HCT116 (cell line): ENCODE results near the gene C1orf174.

ENCODE experiments used
- ELF1 ChIP-seq: IDR thresholded peaks from 2 replicates; pipeline ENCODE4 v1.6.1; 2012; ENCODE audit warnings: low read depth, borderline replicate concordance
- EZH2 ChIP-seq: fragments of 200-600 bp; sonication (generic); IDR thresholded peaks from 2 replicates; pipeline ENCODE4 v1.6.1; 2017; ENCODE audit warnings: antibody characterized with exemption, mixed run types
- POLR2A ChIP-seq: IDR thresholded peaks from 2 replicates; pipeline ENCODE4 v1.7.0; 2011; ENCODE audit warnings: borderline replicate concordance; ENCODE audit not compliant: insufficient read depth, insufficient read length; ENCODE audit errors: extremely low read depth
- RAD21 ChIP-seq: IDR thresholded peaks from 2 replicates; pipeline ENCODE4 v1.6.1; 2012; ENCODE audit warnings: low read depth, mild to moderate bottlenecking
- REST ChIP-seq: IDR thresholded peaks from 2 replicates; pipeline ENCODE4 v1.6.1; 2012; ENCODE audit warnings: low read depth
- SIN3A ChIP-seq: IDR thresholded peaks from 2 replicates; pipeline ENCODE4 v1.6.1; 2012; ENCODE audit warnings: low read depth
- SP1 ChIP-seq: IDR thresholded peaks from 2 replicates; pipeline ENCODE4 v1.6.1; 2012; ENCODE audit warnings: low read depth
- TCF7L2 ChIP-seq: IDR thresholded peaks from 2 replicates; pipeline ENCODE4 v1.7.0; 2011; ENCODE audit warnings: borderline replicate concordance, inconsistent platforms; ENCODE audit not compliant: insufficient read depth, insufficient read length; ENCODE audit errors: extremely low read depth
- YY1 ChIP-seq: IDR thresholded peaks from 2 replicates; pipeline ENCODE4 v1.6.1; 2011; ENCODE audit warnings: low read length, low read depth, moderate library complexity, mild to moderate bottlenecking; ENCODE audit not compliant: insufficient replicate concordance; ENCODE audit errors: extremely low read depth
- ZBTB33 ChIP-seq: IDR thresholded peaks from 2 replicates; pipeline ENCODE4 v1.6.1; 2011; ENCODE audit warnings: mild to moderate bottlenecking, low read length, moderate library complexity; ENCODE audit not compliant: insufficient replicate concordance; ENCODE audit errors: extremely low read depth
- TF ChIP-seq, protein P1 (sequence below), 3 experiments: fragments of 200-600 bp in 1 of 3; sonication (generic) in 1 of 3; IDR thresholded peaks in 2 of 3; conservative IDR thresholded peaks in 1 of 3; 2 replicates each; pipeline ENCODE4 v1.5.1; 2012 to 2017; ENCODE audit warnings: low read depth in 2 of 3, low read length in 2 of 3, antibody characterized with exemption in 1 of 3, borderline replicate concordance in 1 of 3, control low read depth in 1 of 3, mild to moderate bottlenecking in 1 of 3, mixed read lengths in 1 of 3, mixed run types in 1 of 3, moderate library complexity in 1 of 3; ENCODE audit not compliant: insufficient read depth in 1 of 3

- TF ChIP-seq REST = no peak
- TF ChIP-seq EZH2 = no peak
- TF ChIP-seq, protein P1, sequence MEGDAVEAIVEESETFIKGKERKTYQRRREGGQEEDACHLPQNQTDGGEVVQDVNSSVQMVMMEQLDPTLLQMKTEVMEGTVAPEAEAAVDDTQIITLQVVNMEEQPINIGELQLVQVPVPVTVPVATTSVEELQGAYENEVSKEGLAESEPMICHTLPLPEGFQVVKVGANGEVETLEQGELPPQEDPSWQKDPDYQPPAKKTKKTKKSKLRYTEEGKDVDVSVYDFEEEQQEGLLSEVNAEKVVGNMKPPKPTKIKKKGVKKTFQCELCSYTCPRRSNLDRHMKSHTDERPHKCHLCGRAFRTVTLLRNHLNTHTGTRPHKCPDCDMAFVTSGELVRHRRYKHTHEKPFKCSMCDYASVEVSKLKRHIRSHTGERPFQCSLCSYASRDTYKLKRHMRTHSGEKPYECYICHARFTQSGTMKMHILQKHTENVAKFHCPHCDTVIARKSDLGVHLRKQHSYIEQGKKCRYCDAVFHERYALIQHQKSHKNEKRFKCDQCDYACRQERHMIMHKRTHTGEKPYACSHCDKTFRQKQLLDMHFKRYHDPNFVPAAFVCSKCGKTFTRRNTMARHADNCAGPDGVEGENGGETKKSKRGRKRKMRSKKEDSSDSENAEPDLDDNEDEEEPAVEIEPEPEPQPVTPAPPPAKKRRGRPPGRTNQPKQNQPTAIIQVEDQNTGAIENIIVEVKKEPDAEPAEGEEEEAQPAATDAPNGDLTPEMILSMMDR (IDR thresholded peaks at IDR 0.05 in 2 of 3, conservative IDR thresholded peaks at IDR 0.05 in 1 of 3; ENCODE audit: borderline replicate concordance in 1 of 3, insufficient read depth in 1 of 3, low read depth in 2 of 3, low read length in 2 of 3) = no peak
- peak; percentile 28 for TF ChIP-seq POLR2A
- TF ChIP-seq SP1 = no peak; the same call in 1 of the 2 replicates
- TF ChIP-seq YY1 = peak; percentile 98
- TF ChIP-seq RAD21 = no peak
- no peak; the same call in 1 of the 2 replicates for TF ChIP-seq ELF1
- TF ChIP-seq SIN3A = peak; percentile 45; the same call in 1 of the 2 replicates
- peak; percentile 66 for TF ChIP-seq TCF7L2
- no peak for TF ChIP-seq ZBTB33
These were observed at the start of gene C1orf174 for GRCh38 chr1:3900150-3900968.
